IMR-90 (cell line): ENCODE data around the gene WNT2B. TPM values are rescaled to one million over a fixed set of nuclear protein-coding genes. Genes with fewer than 3 reads are reported as not detected.
A peak's percentile ranks its signal among the peaks of the same experiment; 100 is the strongest.

Source experiments
- ATAC-seq: fragments of 200-7000 bp; cut with Tn5 transposase; 2 replicates; pipeline ENCODE4 v1.9.1; 2020; ENCODE audit warnings: low read depth, mild to moderate bottlenecking, moderate library complexity
- BruUV-seq: library from RNA; stranded (reverse); fragments of 400-500 nt; replicated peaks from 2 replicates; lab custom pipeline; 2021; lab: Mats Ljungman, UMichigan
- CTCF ChIA-PET: fragments of 300-600 bp; formaldehyde crosslinking; extraction: SDS; loops from one replicate; lab custom pipeline; 2021; ENCODE audit warnings: antibody characterized with exemption; lab: Yijun Ruan, JAX
- POLR2A ChIA-PET: fragments of 300-600 bp; sonication (Branson Sonifier 250); formaldehyde crosslinking; loops from one replicate; lab custom pipeline; 2022; ENCODE audit warnings: antibody characterized with exemption; ENCODE audit not compliant: unreplicated experiment; lab: Charles Lee
- DNase-seq: peaks from one replicate; pipeline ENCODE4 v3.0.0; 2013
- H2AFZ ChIP-seq: replicated peaks from 2 replicates; pipeline ENCODE3; 2013; ENCODE audit warnings: low read length, mild to moderate bottlenecking; ENCODE audit not compliant: poor library complexity
- H2AK5ac ChIP-seq: 2 replicates; pipeline ENCODE4 v1.6.1; 2013; ENCODE audit warnings: low read depth, low read length, inconsistent platforms
- H2AK9ac ChIP-seq: replicated peaks from 2 replicates; pipeline ENCODE3; 2013; ENCODE audit warnings: mild to moderate bottlenecking, low read depth, low read length, moderate library complexity; ENCODE audit not compliant: poor library complexity
- H2BK120ac ChIP-seq: 2 replicates; pipeline ENCODE4 v1.6.1; 2013; ENCODE audit warnings: low read depth, low read length, inconsistent platforms
- H2BK15ac ChIP-seq: 3 replicates; pipeline ENCODE4 v1.6.1; 2013; ENCODE audit warnings: low read depth, low read length, inconsistent platforms
- H2BK20ac ChIP-seq: 2 replicates; pipeline ENCODE4 v1.6.1; 2013; ENCODE audit warnings: low read depth, mild to moderate bottlenecking, inconsistent platforms, low read length, moderate library complexity
- H2BK5ac ChIP-seq: 2 replicates; pipeline ENCODE4 v1.6.1; 2013; ENCODE audit warnings: mild to moderate bottlenecking, low read depth, low read length, inconsistent platforms; ENCODE audit not compliant: poor library complexity, severe bottlenecking
- H3K14ac ChIP-seq: replicated peaks from 2 replicates; pipeline ENCODE4 v1.6.1; 2013; ENCODE audit warnings: low read depth, low read length, inconsistent platforms
- H3K18ac ChIP-seq: 2 replicates; pipeline ENCODE4 v1.6.1; 2013; ENCODE audit warnings: low read depth, low read length, control low read depth
- H3K23ac ChIP-seq: 2 replicates; pipeline ENCODE4 v1.6.1; 2013; ENCODE audit warnings: low read depth, low read length, inconsistent platforms
- H3K27ac ChIP-seq: 2 replicates; pipeline ENCODE4 v1.5.1; 2013; ENCODE audit warnings: mild to moderate bottlenecking, control low read depth, low read length; ENCODE audit not compliant: insufficient read depth
- H3K27me3 ChIP-seq: 2 replicates; pipeline ENCODE4 v1.6.1; 2013; ENCODE audit warnings: low read length; ENCODE audit not compliant: control insufficient read depth, insufficient read depth
- H3K36me3 ChIP-seq: 2 replicates; pipeline ENCODE4 v1.6.1; 2013; ENCODE audit warnings: low read length, mixed read lengths; ENCODE audit not compliant: control insufficient read depth, insufficient read depth
- H3K4ac ChIP-seq: 2 replicates; pipeline ENCODE4 v1.6.1; 2013; ENCODE audit warnings: low read depth, low read length, inconsistent platforms
- H3K4me1 ChIP-seq: 2 replicates; pipeline ENCODE4 v1.6.1; 2013; ENCODE audit warnings: low read length, mixed read lengths; ENCODE audit not compliant: control insufficient read depth, insufficient read depth
- H3K4me2 ChIP-seq: 2 replicates; pipeline ENCODE4 v1.6.1; 2013; ENCODE audit warnings: low read depth, mild to moderate bottlenecking, control low read depth, low read length, moderate library complexity
- H3K4me3 ChIP-seq: 2 replicates; pipeline ENCODE4 v1.5.1; 2013; ENCODE audit warnings: low read depth, mild to moderate bottlenecking, control low read depth, low read length, moderate library complexity; ENCODE audit not compliant: insufficient read depth
- H3K56ac ChIP-seq: 2 replicates; pipeline ENCODE4 v1.6.1; 2013; ENCODE audit warnings: low read length, inconsistent platforms; ENCODE audit not compliant: insufficient read depth; ENCODE audit errors: extremely low read depth
- H3K79me1 ChIP-seq, 2 experiments: 2 replicates each; pipeline ENCODE4 v1.6.1; 2013; ENCODE audit warnings: low read length in 2 of 2, inconsistent platforms in 1 of 2, low read depth in 1 of 2
- H3K9ac ChIP-seq: 2 replicates; pipeline ENCODE4 v1.6.1; 2013; ENCODE audit warnings: low read depth, low read length, control low read depth
- H3K9me1 ChIP-seq: 2 replicates; pipeline ENCODE4 v1.6.1; 2013; ENCODE audit warnings: low read length, inconsistent platforms; ENCODE audit not compliant: insufficient read depth
- H3K9me3 ChIP-seq: 2 replicates; pipeline ENCODE4 v1.6.1; 2013; ENCODE audit warnings: low read length; ENCODE audit not compliant: control insufficient read depth, insufficient read depth
- H4K20me1 ChIP-seq: 2 replicates; pipeline ENCODE4 v1.6.1; 2013; ENCODE audit warnings: low read length, inconsistent platforms; ENCODE audit not compliant: insufficient read depth
- H4K5ac ChIP-seq: 2 replicates; pipeline ENCODE4 v1.6.1; 2013; ENCODE audit warnings: mild to moderate bottlenecking, low read depth, low read length, control low read depth
- H4K8ac ChIP-seq, 2 experiments: 2 replicates each; pipeline ENCODE4 v1.6.1; 2013; ENCODE audit warnings: low read depth in 2 of 2, low read length in 2 of 2, control low read depth in 1 of 2, inconsistent platforms in 1 of 2
- H4K91ac ChIP-seq: 2 replicates; pipeline ENCODE4 v1.6.1; 2013; ENCODE audit warnings: low read depth, low read length, inconsistent platforms; ENCODE audit not compliant: insufficient read depth
- BHLHE40 ChIP-seq: fragments of 150-350 bp; IDR thresholded peaks from 2 replicates; pipeline ENCODE4 v1.6.1; 2016; ENCODE audit warnings: mild to moderate bottlenecking, low read depth, low read length
- CEBPB ChIP-seq: IDR thresholded peaks from 2 replicates; pipeline ENCODE4 v1.6.1; 2012; ENCODE audit warnings: low read depth, low read length, improper control_type of control experiment
- CHD1 ChIP-seq: IDR thresholded peaks from 2 replicates; pipeline ENCODE4 v1.6.1; 2012; ENCODE audit warnings: low read depth, low read length, improper control_type of control experiment
- CTCF ChIP-seq: conservative IDR thresholded peaks from 2 replicates; pipeline ENCODE4 v1.5.1; 2012; ENCODE audit warnings: mild to moderate bottlenecking, low read depth, low read length, improper control_type of control experiment
- FOS ChIP-seq: fragments of 150-350 bp; IDR thresholded peaks from 2 replicates; pipeline ENCODE4 v1.6.1; 2016; ENCODE audit warnings: low read depth, low read length
- MAFK ChIP-seq: IDR thresholded peaks from 2 replicates; pipeline ENCODE4 v1.6.1; 2012; ENCODE audit warnings: low read depth, low read length, improper control_type of control experiment
- MAZ ChIP-seq: IDR thresholded peaks from 2 replicates; pipeline ENCODE4 v1.6.1; 2012; ENCODE audit warnings: low read depth, mild to moderate bottlenecking, low read length, improper control_type of control experiment, moderate library complexity, borderline replicate concordance
- MXI1 ChIP-seq: IDR thresholded peaks from 2 replicates; pipeline ENCODE4 v1.6.1; 2012; ENCODE audit warnings: low read depth, mild to moderate bottlenecking, low read length, moderate library complexity, borderline replicate concordance
- NFE2L2 ChIP-seq: fragments of 150-350 bp; IDR thresholded peaks from 2 replicates; pipeline ENCODE4 v1.6.1; 2016; ENCODE audit warnings: low read depth, mild to moderate bottlenecking, low read length
- POLR2A ChIP-seq: IDR thresholded peaks from 2 replicates; pipeline ENCODE4 v1.6.1; 2012; ENCODE audit warnings: mild to moderate bottlenecking, low read depth, low read length
- RAD21 ChIP-seq: IDR thresholded peaks from 2 replicates; pipeline ENCODE4 v1.6.1; 2012; ENCODE audit warnings: low read length, improper control_type of control experiment
- RCOR1 ChIP-seq: IDR thresholded peaks from 2 replicates; pipeline ENCODE4 v1.6.1; 2012; ENCODE audit warnings: mild to moderate bottlenecking, low read length, improper control_type of control experiment; ENCODE audit not compliant: insufficient replicate concordance
- RFX5 ChIP-seq: IDR thresholded peaks from 2 replicates; pipeline ENCODE4 v1.8.0; 2012; ENCODE audit warnings: low read depth, mild to moderate bottlenecking, low read length, moderate library complexity
- SMC3 ChIP-seq: fragments of 150-350 bp; IDR thresholded peaks from 2 replicates; pipeline ENCODE4 v1.6.1; 2016; ENCODE audit warnings: low read depth, mild to moderate bottlenecking, antibody characterized with exemption, low read length, moderate library complexity
- USF2 ChIP-seq: fragments of 150-350 bp; IDR thresholded peaks from 2 replicates; pipeline ENCODE4 v1.6.1; 2017; ENCODE audit warnings: mild to moderate bottlenecking, antibody characterized with exemption, low read length, low read depth
- WGBS, 2 experiments: methylation state at CpG; one replicate each; pipeline versions ENCODE4 v1.1.5 to v1.1.7; 2013; ENCODE audit warnings: missing lambda C conversion rate in 2 of 2; ENCODE audit not compliant: insufficient read length in 1 of 2; ENCODE audit errors: extremely low coverage in 2 of 2; 5-methylcytosine and 5-hydroxymethylcytosine counted together
- dilution Hi-C: fragments of 300-500 bp; cut with HindIII; formaldehyde crosslinking; loops from one replicate; pipeline ENCODE4 v1.14.3; 2018; ENCODE audit warnings: low sequenced_read_pairs; ENCODE audit not compliant: unreplicated experiment
- in situ Hi-C: fragments of 300-500 bp; cut with MboI; formaldehyde crosslinking; loops from 3 replicates; pipeline ENCODE4 v1.14.3; 2019; ENCODE audit warnings: low sequenced_read_pairs, inconsistent platforms, mixed read lengths
- intact Hi-C: fragments of 100-400 bp; cut with micrococcal nuclease; formaldehyde crosslinking; loops from 2 replicates; pipeline ENCODE4 v1.10.0; 2022
- polyA plus RNA-seq, 3 experiments: library from polyadenylated mRNA; depleted of rRNA; stranded (reverse); fragments of >200 nt; gene quantifications; 2 replicates each; pipeline ENCODE4 v1.2.3, GENCODE V29; 2012; ENCODE audit warnings: low replicate concordance in 1 of 3
- total RNA-seq: library from RNA; depleted of rRNA; stranded (reverse); fragments of >200 nt; gene quantifications from 2 replicates; pipeline ENCODE4 v1.2.3, GENCODE V29; 2012
- TF ChIP-seq, protein P1 (sequence below): fragments of 150-350 bp; IDR thresholded peaks from 2 replicates; pipeline ENCODE4 v1.6.1; 2016; ENCODE audit warnings: low read depth, mild to moderate bottlenecking, low read length, moderate library complexity, borderline replicate concordance

Gene WNT2B
- total and polyA plus RNA-seq, 2 of the 4 experiments (the other 2 are of a cell fraction): 0.50 to 0.54 TPM

- ChIA-PET CTCF (no interaction called here), POLR2A (no interaction called here)
- BruUV-seq: no TSS peak
- no peak overlapping the region for H3K4me3 ChIP-seq
- no peak overlapping the region for H3K27ac ChIP-seq
- H2AK5ac ChIP-seq: no peak overlapping the region
- no peaks in the 10 kb centered on the region for H3K9me3 ChIP-seq
- no peak overlapping the region for H4K8ac ChIP-seq
- ATAC-seq: no peak; the same call in 1 of the 2 replicates
- no peak overlapping the region for H3K18ac ChIP-seq
- no peak overlapping the region for H2BK15ac ChIP-seq
- WGBS, 2 experiments: no CpG with 5 or more reads among the region's 1 CpG
- no peak overlapping the region for H2BK5ac ChIP-seq
- H3K23ac ChIP-seq: peak overlapping the region; percentile 17; the same call in 1 of the 2 replicates
- DNase-seq: no peak
- H2BK20ac ChIP-seq: no peak overlapping the region
- H3K4me2 ChIP-seq: no peak overlapping the region
- no peaks in the 10 kb centered on the region for H3K9me1 ChIP-seq
- H3K36me3 ChIP-seq: peaks cover 5% of the 10 kb centered on the region
- H2AK9ac ChIP-seq: no peak overlapping the region
- no peak overlapping the region for H3K14ac ChIP-seq
- no peak overlapping the region for H3K4ac ChIP-seq
- in situ Hi-C loops (no loop called here), intact Hi-C loops (no loop called here), dilution Hi-C loops (no loop called here)
- H3K9ac ChIP-seq: no peak overlapping the region
- TF ChIP-seq CTCF (no peak), MAFK (no peak), FOS (no peak), RAD21 (no peak), RFX5 (no peak), POLR2A (no peak), MAZ (no peak), RCOR1 (no peak), CEBPB (no peak), SMC3 (no peak), CHD1 (no peak), BHLHE40 (no peak), MXI1 (no peak), USF2 (no peak), NFE2L2 (no peak)
- TF ChIP-seq, protein P1, sequence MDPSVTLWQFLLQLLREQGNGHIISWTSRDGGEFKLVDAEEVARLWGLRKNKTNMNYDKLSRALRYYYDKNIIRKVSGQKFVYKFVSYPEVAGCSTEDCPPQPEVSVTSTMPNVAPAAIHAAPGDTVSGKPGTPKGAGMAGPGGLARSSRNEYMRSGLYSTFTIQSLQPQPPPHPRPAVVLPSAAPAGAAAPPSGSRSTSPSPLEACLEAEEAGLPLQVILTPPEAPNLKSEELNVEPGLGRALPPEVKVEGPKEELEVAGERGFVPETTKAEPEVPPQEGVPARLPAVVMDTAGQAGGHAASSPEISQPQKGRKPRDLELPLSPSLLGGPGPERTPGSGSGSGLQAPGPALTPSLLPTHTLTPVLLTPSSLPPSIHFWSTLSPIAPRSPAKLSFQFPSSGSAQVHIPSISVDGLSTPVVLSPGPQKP: no peak
- no peaks in the 10 kb centered on the region for H3K79me1 ChIP-seq
- no peak overlapping the region for H4K5ac ChIP-seq
- H4K91ac ChIP-seq: no peak overlapping the region
- H2AFZ ChIP-seq: no peak overlapping the region
- no peak overlapping the region for H2BK120ac ChIP-seq
- no peaks in the 10 kb centered on the region for H4K20me1 ChIP-seq
- no peak overlapping the region for H3K56ac ChIP-seq
- 0 out of 2 replicates have a peak, but pooled peaks cover 2% of the 10 kb centered on the region for H3K4me1 ChIP-seq
- no peaks in the 10 kb centered on the region for H3K27me3 ChIP-seq
Measured at GRCh38 chr1:112564081-112564480, 55.3 kb downstream of the WNT2B start.
